ENCODE data around the gene SRPRB.

SRPRB gene

DNA sequence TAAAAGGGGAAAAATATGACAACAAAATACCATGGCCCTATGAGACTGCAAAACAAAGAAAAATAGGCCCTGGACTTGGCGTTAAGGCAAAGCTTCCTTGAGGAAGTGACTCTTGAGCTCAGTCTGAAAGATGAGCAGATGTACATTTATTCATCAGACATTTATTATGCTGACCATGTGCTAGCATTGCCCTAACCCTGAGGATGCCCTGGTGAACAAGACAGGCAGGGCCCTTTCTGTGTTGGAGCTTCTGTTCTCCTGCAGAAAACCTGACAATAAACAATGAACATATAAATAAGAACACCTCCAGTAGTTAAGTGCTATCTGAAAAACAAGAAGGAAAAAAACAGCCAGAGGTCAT is 47.1 kb upstream of the SRPRB start:
- no peaks in the 10 kb centered on the region for H3K9me3 ChIP-seq (ENCODE audit: control insufficient read depth, insufficient read depth, low read length)
- H3F3A ChIP-seq (ENCODE audit: control insufficient read depth, insufficient read depth): no peaks in the 10 kb centered on the region
- peaks cover 10% of the 10 kb centered on the region for H3K27me3 ChIP-seq (ENCODE audit: control insufficient read depth, low read length)
- H3K9me2 ChIP-seq (replicated peaks; ENCODE audit: control insufficient read depth, low read length): no peaks in the 10 kb centered on the region
- H3K36me3 ChIP-seq (ENCODE audit: control insufficient read depth, low read length): no peaks in the 10 kb centered on the region
- no peaks in the 10 kb centered on the region for H4K20me1 ChIP-seq (ENCODE audit: control insufficient read depth, insufficient read depth, low read depth, low read length)
- no peak overlapping the region for H3K4me3 ChIP-seq (ENCODE audit: low read length)
- H3K27ac ChIP-seq (ENCODE audit: low read depth, low read length): no peak overlapping the region
- H3K4me2 ChIP-seq (ENCODE audit: low read length): no peak overlapping the region
- TF ChIP-seq, protein P1, sequence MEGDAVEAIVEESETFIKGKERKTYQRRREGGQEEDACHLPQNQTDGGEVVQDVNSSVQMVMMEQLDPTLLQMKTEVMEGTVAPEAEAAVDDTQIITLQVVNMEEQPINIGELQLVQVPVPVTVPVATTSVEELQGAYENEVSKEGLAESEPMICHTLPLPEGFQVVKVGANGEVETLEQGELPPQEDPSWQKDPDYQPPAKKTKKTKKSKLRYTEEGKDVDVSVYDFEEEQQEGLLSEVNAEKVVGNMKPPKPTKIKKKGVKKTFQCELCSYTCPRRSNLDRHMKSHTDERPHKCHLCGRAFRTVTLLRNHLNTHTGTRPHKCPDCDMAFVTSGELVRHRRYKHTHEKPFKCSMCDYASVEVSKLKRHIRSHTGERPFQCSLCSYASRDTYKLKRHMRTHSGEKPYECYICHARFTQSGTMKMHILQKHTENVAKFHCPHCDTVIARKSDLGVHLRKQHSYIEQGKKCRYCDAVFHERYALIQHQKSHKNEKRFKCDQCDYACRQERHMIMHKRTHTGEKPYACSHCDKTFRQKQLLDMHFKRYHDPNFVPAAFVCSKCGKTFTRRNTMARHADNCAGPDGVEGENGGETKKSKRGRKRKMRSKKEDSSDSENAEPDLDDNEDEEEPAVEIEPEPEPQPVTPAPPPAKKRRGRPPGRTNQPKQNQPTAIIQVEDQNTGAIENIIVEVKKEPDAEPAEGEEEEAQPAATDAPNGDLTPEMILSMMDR (IDR thresholded peaks at IDR 0.05; ENCODE audit: low read depth, low read length, poor library complexity, severe bottlenecking): no peak
- no peak for TF ChIP-seq EZH2phosphoT487 (IDR thresholded peaks at IDR 0.05; ENCODE audit: borderline replicate concordance, low read length)
- H3K79me2 ChIP-seq (ENCODE audit: control insufficient read depth, low read length): no peaks in the 10 kb centered on the region
- H3K4me1 ChIP-seq (ENCODE audit: control insufficient read depth, low read length): no peaks in the 10 kb centered on the region

DNA sequence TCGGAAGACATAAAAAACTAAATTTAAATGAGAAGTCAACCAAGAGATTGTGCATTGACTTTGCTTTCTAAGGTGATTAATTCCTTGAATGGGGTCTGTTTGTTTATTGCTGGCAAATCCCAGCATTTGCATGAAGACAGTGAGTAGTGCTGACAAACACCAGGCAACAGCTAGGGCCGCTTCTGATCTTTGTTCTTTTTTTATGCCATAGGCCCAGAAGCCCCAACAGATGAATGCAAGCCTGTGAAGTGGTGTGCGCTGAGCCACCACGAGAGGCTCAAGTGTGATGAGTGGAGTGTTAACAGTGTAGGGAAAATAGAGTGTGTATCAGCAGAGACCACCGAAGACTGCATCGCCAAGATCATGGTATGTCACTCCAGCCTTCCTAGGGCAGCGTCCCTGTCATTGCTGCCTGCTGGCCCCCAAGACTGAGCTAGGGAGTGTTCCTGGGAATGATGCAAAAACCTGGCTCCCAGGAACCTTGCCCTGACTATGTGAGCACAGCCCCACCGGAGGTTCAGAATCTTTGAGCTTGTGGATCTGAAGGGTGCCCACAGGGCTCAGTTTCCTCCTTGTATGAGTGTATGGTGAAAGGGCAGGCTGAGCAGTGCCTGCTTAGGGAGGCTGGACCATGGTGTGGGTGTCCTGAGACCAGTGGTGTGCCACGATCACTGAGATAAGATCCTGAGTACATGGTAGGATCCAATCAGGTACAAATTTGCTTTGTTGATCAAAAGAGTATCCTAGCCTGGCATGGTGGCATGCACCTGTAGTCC is 46.5 kb upstream of the SRPRB start:
- H3K4me1 ChIP-seq (ENCODE audit: control insufficient read depth, low read length): no peaks in the 10 kb centered on the region
- no peaks in the 10 kb centered on the region for H3K9me3 ChIP-seq (ENCODE audit: control insufficient read depth, insufficient read depth, low read length)
- TF ChIP-seq, protein P1 (IDR thresholded peaks at IDR 0.05; ENCODE audit: low read depth, low read length, poor library complexity, severe bottlenecking): no peak
- TF ChIP-seq EZH2phosphoT487 (IDR thresholded peaks at IDR 0.05; ENCODE audit: borderline replicate concordance, low read length): no peak
- H3K9me2 ChIP-seq (replicated peaks; ENCODE audit: control insufficient read depth, low read length): no peaks in the 10 kb centered on the region
- H3K27ac ChIP-seq (ENCODE audit: low read depth, low read length): no peak overlapping the region
- no peaks in the 10 kb centered on the region for H3F3A ChIP-seq (ENCODE audit: control insufficient read depth, insufficient read depth)
- peaks cover 10% of the 10 kb centered on the region for H3K27me3 ChIP-seq (ENCODE audit: control insufficient read depth, low read length)
- H3K79me2 ChIP-seq (ENCODE audit: control insufficient read depth, low read length): no peaks in the 10 kb centered on the region
- no peaks in the 10 kb centered on the region for H3K36me3 ChIP-seq (ENCODE audit: control insufficient read depth, low read length)
- H4K20me1 ChIP-seq (ENCODE audit: control insufficient read depth, insufficient read depth, low read depth, low read length): no peaks in the 10 kb centered on the region
- no peak overlapping the region for H3K4me2 ChIP-seq (ENCODE audit: low read length)
- no peak overlapping the region for H3K4me3 ChIP-seq (ENCODE audit: low read length)

DNA sequence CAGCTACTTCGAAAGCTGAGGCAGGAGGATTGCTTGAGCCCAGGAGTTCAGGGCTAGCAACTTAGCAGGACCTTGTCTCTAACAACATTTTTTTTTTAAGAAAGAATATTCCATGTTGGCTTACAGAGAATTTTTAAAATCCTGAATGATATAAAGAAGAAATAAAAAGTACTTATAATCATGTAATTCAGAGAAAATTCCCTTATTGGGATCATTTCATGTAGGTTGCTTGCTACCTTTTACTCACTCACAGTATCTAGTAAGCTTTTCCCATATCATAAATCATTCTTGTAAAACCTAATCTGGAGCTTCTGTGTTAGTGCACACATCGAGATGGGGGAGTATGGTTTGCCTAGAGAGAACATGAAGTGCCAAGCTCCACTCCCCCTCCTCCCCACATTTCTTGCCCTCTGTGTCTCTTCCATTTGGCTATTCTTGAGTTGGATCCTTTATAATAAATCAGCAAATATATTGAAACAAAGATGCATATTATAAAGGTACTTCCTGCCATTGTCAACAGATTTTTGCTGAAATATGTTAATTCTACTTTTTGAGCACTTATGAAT is 45.8 kb upstream of the SRPRB start:
- Histone ChIP-seq H3K27ac (ENCODE audit: low read depth, low read length) (no peak overlapping the region), H4K20me1 (ENCODE audit: control insufficient read depth, insufficient read depth, low read depth, low read length) (no peaks in the 10 kb centered on the region), H3K4me1 (ENCODE audit: control insufficient read depth, low read length) (peaks cover 6% of the 10 kb centered on the region), H3K4me3 (ENCODE audit: low read length) (no peak overlapping the region), H3K36me3 (ENCODE audit: control insufficient read depth, low read length) (no peaks in the 10 kb centered on the region), H3K9me2 (replicated peaks; ENCODE audit: control insufficient read depth, low read length) (no peaks in the 10 kb centered on the region), H3K79me2 (ENCODE audit: control insufficient read depth, low read length) (no peaks in the 10 kb centered on the region), H3K27me3 (ENCODE audit: control insufficient read depth, low read length) (peaks cover 10% of the 10 kb centered on the region), H3K4me2 (ENCODE audit: low read length) (no peak overlapping the region), H3F3A (ENCODE audit: control insufficient read depth, insufficient read depth) (no peaks in the 10 kb centered on the region), H3K9me3 (ENCODE audit: control insufficient read depth, insufficient read depth, low read length) (no peaks in the 10 kb centered on the region)
- TF ChIP-seq, protein P1 (IDR thresholded peaks at IDR 0.05; ENCODE audit: low read depth, low read length, poor library complexity, severe bottlenecking): no peak
- TF ChIP-seq EZH2phosphoT487 (IDR thresholded peaks at IDR 0.05; ENCODE audit: borderline replicate concordance, low read length): no peak
